Frontal cortex (tissue), 1 donor: ENCODE results near the gene DPM2. TPM values are rescaled to one million over a fixed set of nuclear protein-coding genes. Genes with fewer than 3 reads are reported as not detected.

Experiments used
- total RNA-seq: library from RNA; depleted of rRNA; stranded (reverse); fragments of >200 nt; gene quantifications from one replicate; pipeline ENCODE4 v1.2.3, GENCODE V29; 2014

Gene DPM2
- total RNA-seq, 1 donor from 2014 or later, result 11.4 TPM

Other genes with a start within 250 kb of the DPM2 start
- not detected for gene CFAP157, start 230.9 kb downstream of the DPM2 start, total RNA-seq
- 6.9 TPM for gene PTRH1, start 222.2 kb downstream of the DPM2 start, total RNA-seq
- gene TTC16, start 221.8 kb downstream of the DPM2 start, total RNA-seq, result not detected
- gene TOR2A, start 202.6 kb downstream of the DPM2 start, total RNA-seq, result 7.3 TPM
- 6.1 TPM for gene SH2D3C, start 159.2 kb downstream of the DPM2 start, total RNA-seq
- gene CDK9, start 151.8 kb downstream of the DPM2 start, total RNA-seq, result 40.4 TPM
- gene FPGS, start 135.0 kb downstream of the DPM2 start, total RNA-seq, result 18.3 TPM
- gene ENG, start 83.2 kb downstream of the DPM2 start, total RNA-seq, result 0.82 TPM
- 25.7 TPM for gene AK1, start 60.2 kb downstream of the DPM2 start, total RNA-seq
- gene ST6GALNAC6, start 38.3 kb downstream of the DPM2 start, total RNA-seq, result 28.5 TPM
- gene ST6GALNAC4, start 20.8 kb downstream of the DPM2 start, total RNA-seq, result 6.5 TPM
- 6.1 TPM for gene PIP5KL1, start 7.1 kb downstream of the DPM2 start, total RNA-seq
- gene EEIG1, start 43.1 kb upstream of the DPM2 start, total RNA-seq, result 5.7 TPM
- gene NAIF1, start 129.5 kb upstream of the DPM2 start, total RNA-seq, result 9.0 TPM
- 29.8 TPM for gene SLC25A25, start 130.4 kb upstream of the DPM2 start, total RNA-seq
- 58.3 TPM for gene PTGES2, start 189.9 kb upstream of the DPM2 start, total RNA-seq
- not detected for gene LCN2, start 211.6 kb upstream of the DPM2 start, total RNA-seq
- 55.4 TPM for gene BBLN, start 222.4 kb upstream of the DPM2 start, total RNA-seq